A673 (cell line): ENCODE results near the gene FAXC. TPM values are rescaled to one million over a fixed set of nuclear protein-coding genes. Genes with fewer than 3 reads are reported as not detected.

Experiments used
- BruUV-seq: library from RNA; stranded (reverse); fragments of 400-500 nt; replicated peaks from 2 replicates; lab custom pipeline; 2021; lab: Mats Ljungman, UMichigan
- CTCF ChIA-PET: fragments of 300-600 bp; sonication (Branson Sonifier 250); formaldehyde crosslinking; loops from one replicate; lab custom pipeline; 2022; ENCODE audit warnings: antibody characterized with exemption; lab: Charles Lee
- POLR2A ChIA-PET: fragments of 300-600 bp; sonication (Branson Sonifier 250); formaldehyde crosslinking; loops from one replicate; lab custom pipeline; 2022; ENCODE audit warnings: antibody characterized with exemption; ENCODE audit not compliant: low non-redundant PET; lab: Charles Lee
- DNase-seq: peaks from one replicate; pipeline ENCODE4 v3.0.0-alpha.2; 2015; ENCODE audit warnings: low spot score
- H3K27ac ChIP-seq: fragments of 200-600 bp; sonication (generic); 2 replicates; pipeline ENCODE4 v1.5.1; 2016; ENCODE audit warnings: mixed run types, low read depth, mild to moderate bottlenecking, mixed read lengths, antibody characterized with exemption, low read length; ENCODE audit not compliant: poor library complexity, severe bottlenecking
- H3K27me3 ChIP-seq: fragments of 200-600 bp; sonication (generic); replicated peaks from 2 replicates; pipeline ENCODE4 v1.6.1; 2017; ENCODE audit warnings: mixed run types, low read depth, mild to moderate bottlenecking, mixed read lengths, antibody characterized with exemption, low read length; ENCODE audit not compliant: insufficient read depth, poor library complexity
- H3K36me3 ChIP-seq: fragments of 200-600 bp; sonication (generic); 2 replicates; pipeline ENCODE4 v1.6.1; 2016; ENCODE audit warnings: mixed run types, mild to moderate bottlenecking, mixed read lengths, antibody characterized with exemption, low read length; ENCODE audit not compliant: insufficient read depth, poor library complexity, severe bottlenecking
- H3K4me1 ChIP-seq: fragments of 200-600 bp; sonication (generic); 2 replicates; pipeline ENCODE4 v1.6.1; 2017; ENCODE audit warnings: mixed run types, mild to moderate bottlenecking, mixed read lengths, antibody characterized with exemption, low read length; ENCODE audit not compliant: insufficient read depth, poor library complexity, severe bottlenecking
- H3K4me3 ChIP-seq: fragments of 200-600 bp; sonication (generic); 2 replicates; pipeline ENCODE4 v1.5.1; 2016; ENCODE audit warnings: low read depth, mixed run types, mild to moderate bottlenecking, mixed read lengths, low read length; ENCODE audit not compliant: poor library complexity, severe bottlenecking
- H3K9me3 ChIP-seq: fragments of 200-600 bp; sonication (generic); 2 replicates; pipeline ENCODE4 v1.6.1; 2016; ENCODE audit warnings: mixed run types, low read depth, mild to moderate bottlenecking, mixed read lengths, antibody characterized with exemption, low read length; ENCODE audit not compliant: poor library complexity, severe bottlenecking
- CTCF ChIP-seq: fragments of 300-800, 200-600 bp; sonication (generic); conservative IDR thresholded peaks from 2 replicates; pipeline ENCODE4 v1.5.1; 2017; ENCODE audit warnings: low read depth, mild to moderate bottlenecking, antibody characterized with exemption, low read length, moderate library complexity, mixed read lengths
- EZH2 ChIP-seq: fragments of 200-600 bp; sonication (generic); IDR thresholded peaks from 2 replicates; pipeline ENCODE4 v1.6.1; 2017; ENCODE audit warnings: borderline replicate concordance, low read depth, mild to moderate bottlenecking, mixed read lengths, antibody characterized with exemption, low read length; ENCODE audit not compliant: poor library complexity, severe bottlenecking
- intact Hi-C: fragments of 100-400 bp; cut with micrococcal nuclease; formaldehyde crosslinking; loops from one replicate; pipeline ENCODE4 v1.10.0; 2022; ENCODE audit not compliant: unreplicated experiment
- total RNA-seq: library from RNA; stranded (reverse); gene quantifications from 2 replicates; pipeline ENCODE4 v1.2.3, GENCODE V29; 2021

FAXC gene
- total RNA-seq, 1 experiment from 2014 or later, result 6.2 TPM

- no peak for TF ChIP-seq CTCF
- no peak for TF ChIP-seq EZH2
- Histone ChIP-seq H3K9me3 (no peaks in the 10 kb centered on the region), H3K27me3 (peaks cover 21% of the 10 kb centered on the region), H3K27ac (no peak overlapping the region), H3K4me3 (no peak overlapping the region), H3K4me1 (no peaks in the 10 kb centered on the region), H3K36me3 (no peaks in the 10 kb centered on the region)
- no TSS peak for BruUV-seq
- POLR2A ChIA-PET, result no interaction called here
- DNase-seq, result no peak
- CTCF ChIA-PET, result no interaction called here
- intact Hi-C loops, result no loop called here
Measured at GRCh38 chr6:99233219-99233618, 116.3 kb downstream of the FAXC start.

DNA sequence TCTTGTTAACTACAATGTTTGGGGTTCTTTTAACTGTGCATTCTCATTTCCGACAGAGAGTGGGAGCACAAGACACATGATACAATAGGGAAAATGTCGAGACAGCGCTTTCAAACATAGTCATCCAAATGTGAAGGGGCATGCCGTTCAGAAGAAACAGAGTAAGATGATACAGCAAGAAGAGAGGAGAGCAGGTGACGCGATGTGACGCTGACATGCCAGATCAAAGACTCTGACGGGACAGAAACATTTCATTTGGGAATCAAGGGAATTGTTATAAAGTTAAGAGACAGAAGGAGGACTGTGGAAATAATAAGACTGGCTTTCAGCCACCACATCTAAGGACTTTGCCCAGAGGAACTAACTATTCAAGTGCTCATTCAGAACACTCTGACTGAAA is 117.4 kb downstream of the FAXC start:
- no peak for TF ChIP-seq CTCF
- no peak for TF ChIP-seq EZH2
- CTCF ChIA-PET, result interaction anchor here (0.7 kb wide), 1 partner anchor 1546 kb away, joined by 3 read pairs; no protein-coding TSS in a partner anchor
- Histone ChIP-seq H3K27me3 (peaks cover 21% of the 10 kb centered on the region), H3K36me3 (no peaks in the 10 kb centered on the region), H3K9me3 (no peaks in the 10 kb centered on the region), H3K27ac (no peak overlapping the region), H3K4me1 (no peaks in the 10 kb centered on the region), H3K4me3 (no peak overlapping the region)
- POLR2A ChIA-PET, result no interaction called here
- no peak for DNase-seq
- no TSS peak for BruUV-seq
- intact Hi-C loops, result no loop called here

DNA sequence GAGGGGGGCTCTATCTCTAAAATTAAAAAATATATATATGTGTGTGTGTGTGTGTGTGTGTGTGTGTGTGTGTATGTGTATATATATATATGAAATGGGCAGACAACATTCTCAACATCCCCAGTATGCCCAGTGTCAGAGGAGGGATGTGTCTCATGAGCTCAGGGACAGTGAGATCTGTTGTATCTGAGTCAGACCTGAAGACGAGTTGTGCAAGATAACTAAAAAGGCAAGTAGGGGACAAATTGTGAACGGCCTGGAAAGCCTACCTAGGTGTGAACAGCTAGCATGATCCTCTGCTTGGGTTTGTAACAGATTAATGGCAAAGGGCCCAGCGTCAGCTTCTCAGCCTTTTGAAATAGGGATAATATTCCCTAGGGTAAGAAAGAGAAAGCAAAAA is 124.3 kb downstream of the FAXC start:
- Histone ChIP-seq H3K4me1 (no peaks in the 10 kb centered on the region), H3K27me3 (no peaks in the 10 kb centered on the region), H3K36me3 (no peaks in the 10 kb centered on the region), H3K27ac (no peak overlapping the region), H3K9me3 (no peaks in the 10 kb centered on the region), H3K4me3 (no peak overlapping the region)
- no TSS peak for BruUV-seq
- POLR2A ChIA-PET, result no interaction called here
- DNase-seq, result no peak
- CTCF ChIA-PET, result interaction anchor here (0.6 kb wide), 1 partner anchor 77 kb away, joined by 3 read pairs; no protein-coding TSS in a partner anchor
- TF ChIP-seq EZH2 (no peak), CTCF (no peak)
- intact Hi-C loops, result no loop called here

Other genes starting within 250 kb of the FAXC start
- 15.9 and 21.7 TPM in 2 replicates for gene COQ3, start 44.5 kb upstream of the FAXC start, total RNA-seq
- gene PNISR, start 75.6 kb upstream of the FAXC start, total RNA-seq, result 147 TPM in 2 replicates
- gene USP45, start 165.7 kb upstream of the FAXC start, total RNA-seq, result 17.4 and 19.0 TPM in 2 replicates
- 90.2 and 99.1 TPM in 2 replicates for gene CCNC, start 219.0 kb upstream of the FAXC start, total RNA-seq